ENCODE data around the gene ATP6V0E1. TPM values are rescaled to one million over a fixed set of nuclear protein-coding genes. Genes with fewer than 3 reads are reported as not detected.
A peak's percentile ranks its signal among the peaks of the same experiment; 100 is the strongest.

Gene ATP6V0E1
- total and polyA plus RNA-seq, 2 of the 4 experiments (the other 2 are of a cell fraction) = 258 to 277 TPM

GRCh38 chr5:173020154-173020581 lies 36.6 kb downstream of the ATP6V0E1 start:
- peaks cover 15% of the 10 kb centered on the region for H3K4me1 ChIP-seq (ENCODE audit: control insufficient read depth, insufficient read depth, low read length)
- peaks cover 33 to 82% of the 10 kb centered on the region in 2 experiments for H3K79me1 ChIP-seq (ENCODE audit: low read depth in 1 of 2, low read length in 2 of 2)
- no peak for TF ChIP-seq MAZ (IDR thresholded peaks at IDR 0.05; ENCODE audit: borderline replicate concordance, low read depth, low read length)
- TF ChIP-seq RCOR1 (IDR thresholded peaks at IDR 0.05; ENCODE audit: insufficient replicate concordance, low read length) = no peak
- no peak for TF ChIP-seq MAFK (IDR thresholded peaks at IDR 0.05; ENCODE audit: low read depth, low read length)
- TF ChIP-seq ELK1 (IDR thresholded peaks at IDR 0.05; ENCODE audit: borderline replicate concordance, low read depth, low read length) = no peak
- no peak for TF ChIP-seq CHD1 (IDR thresholded peaks at IDR 0.05; ENCODE audit: low read depth, low read length)
- TF ChIP-seq FOS (IDR thresholded peaks at IDR 0.05; ENCODE audit: low read depth, low read length) = no peak
- TF ChIP-seq RAD21 (IDR thresholded peaks at IDR 0.05; ENCODE audit: low read length) = no peak
- TF ChIP-seq CTCF (conservative IDR thresholded peaks at IDR 0.05; ENCODE audit: low read depth, low read length) = no peak
- TF ChIP-seq BHLHE40 (IDR thresholded peaks at IDR 0.05; ENCODE audit: low read depth, low read length) = no peak
- TF ChIP-seq MXI1 (IDR thresholded peaks at IDR 0.05; ENCODE audit: borderline replicate concordance, low read depth, low read length) = no peak
- no peak for TF ChIP-seq RFX5 (IDR thresholded peaks at IDR 0.05; ENCODE audit: low read depth, low read length)
- TF ChIP-seq USF2 (IDR thresholded peaks at IDR 0.05; ENCODE audit: low read depth, low read length) = no peak
- H3K23ac ChIP-seq (ENCODE audit: low read depth, low read length) = peak overlapping the region; percentile 36; the same call in 1 of the 2 replicates
- POLR2A ChIA-PET (ENCODE audit: unreplicated experiment) = interaction anchor here (0.6 kb wide), 1 partner anchor 856 kb away, joined by 3 read pairs; no protein-coding TSS in a partner anchor
- H3K27me3 ChIP-seq (ENCODE audit: control insufficient read depth, insufficient read depth, low read length) = no peaks in the 10 kb centered on the region
- dilution Hi-C loops (cut with HindIII; ENCODE audit: low sequenced_read_pairs, unreplicated experiment) (no loop called here), in situ Hi-C loops (cut with MboI; ENCODE audit: low sequenced_read_pairs) (no loop called here), intact Hi-C loops (cut with micrococcal nuclease) (no loop called here)
- no TSS peak for BruUV-seq (replicated peaks)
- no peak overlapping the region for H2AK9ac ChIP-seq (replicated peaks; ENCODE audit: low read depth, low read length, poor library complexity)
- H3K9me3 ChIP-seq (ENCODE audit: control insufficient read depth, insufficient read depth, low read length) = no peaks in the 10 kb centered on the region
- peaks cover 20% of the 10 kb centered on the region for H3K9me1 ChIP-seq (ENCODE audit: insufficient read depth, low read length)
- no peak overlapping the region for H3K4me3 ChIP-seq (ENCODE audit: insufficient read depth, low read depth, low read length)
- peaks cover 22% of the 10 kb centered on the region; the same call in 1 of the 2 replicates for H3K36me3 ChIP-seq (ENCODE audit: control insufficient read depth, insufficient read depth, low read length)
- no peak overlapping the region; the same call in 1 of the 2 replicates for H3K18ac ChIP-seq (ENCODE audit: low read depth, low read length)
- no peak overlapping the region for H2BK5ac ChIP-seq (ENCODE audit: low read depth, low read length, poor library complexity, severe bottlenecking)
- no peak overlapping the region for H2AFZ ChIP-seq (replicated peaks; ENCODE audit: low read length, poor library complexity)
- no peak for ATAC-seq (ENCODE audit: low read depth)
- H3K56ac ChIP-seq (ENCODE audit: extremely low read depth, insufficient read depth, low read length) = no peak overlapping the region
- no peak overlapping the region for H3K9ac ChIP-seq (ENCODE audit: low read depth, low read length)
- no peak overlapping the region for H3K27ac ChIP-seq (ENCODE audit: insufficient read depth, low read length)
- no peak overlapping the region for H2AK5ac ChIP-seq (ENCODE audit: low read depth, low read length)
- H4K91ac ChIP-seq (ENCODE audit: insufficient read depth, low read depth, low read length) = no peak overlapping the region
- no peak overlapping the region for H2BK15ac ChIP-seq (ENCODE audit: low read depth, low read length)
- 0 out of 4 replicates have a peak overlapping the region, but pooled peaks of 1 of the 2 experiments have one; percentile 19 for H4K8ac ChIP-seq (ENCODE audit: low read depth in 2 of 2, low read length in 2 of 2)
- H3K4ac ChIP-seq (ENCODE audit: low read depth, low read length) = no peak overlapping the region
- H3K4me2 ChIP-seq (ENCODE audit: low read depth, low read length) = no peak overlapping the region
- no peak for DNase-seq
- peaks cover 26% of the 10 kb centered on the region for H4K20me1 ChIP-seq (ENCODE audit: insufficient read depth, low read length)
- 40% methylated on average over 2 of the region's 5 CpGs; no CpG with 5 or more reads in 1 of the 2 experiments for WGBS, 2 experiments (ENCODE audit: extremely low coverage in 2 of 2, insufficient read length in 1 of 2)
- no peak overlapping the region for H2BK120ac ChIP-seq (ENCODE audit: low read depth, low read length)
- H3K14ac ChIP-seq (replicated peaks; ENCODE audit: low read depth, low read length) = no peak overlapping the region; the same call in 1 of the 2 replicates
- CTCF ChIA-PET = no interaction called here
- H4K5ac ChIP-seq (ENCODE audit: low read depth, low read length) = no peak overlapping the region
- H2BK20ac ChIP-seq (ENCODE audit: low read depth, low read length) = no peak overlapping the region
